Endodermal cell (in vitro differentiated cells): ENCODE results near the gene HEPN1. TPM values are rescaled to one million over a fixed set of nuclear protein-coding genes. Genes with fewer than 3 reads are reported as not detected.

ENCODE experiments used
- total RNA-seq, 2 donors: library from RNA; stranded (reverse); fragmentation: NEBNext Ultra II Directional in 1 of 2; extraction: Animal tissue kit (Norgen Biotek cat#: 25700) in 1 of 2; gene quantifications; 2 replicates in 1 of 2; 3 replicates in 1 of 2; pipeline ENCODE4 v1.2.1, GENCODE V29; 2021

HEPN1 gene
- total RNA-seq, 2 donors from 2014 or later = not detected

Other genes starting within 250 kb of the HEPN1 start
- gene SIAE, start 245.5 kb upstream of the HEPN1 start, total RNA-seq = 1 to 10 TPM; 4.4 to 7.4 TPM
- 10 to 100 TPM; 19.6 to 21.8 TPM for gene SPA17, start 245.3 kb upstream of the HEPN1 start, total RNA-seq
- 1 to 10 TPM; 4.7 to 8.9 TPM for gene NRGN, start 179.3 kb upstream of the HEPN1 start, total RNA-seq
- gene VSIG2, start 167.0 kb upstream of the HEPN1 start, total RNA-seq = 1 to 10 TPM; 1.1 to 3.4 TPM
- gene ESAM, start 157.0 kb upstream of the HEPN1 start, total RNA-seq = under 1 TPM; 0.31 to 0.68 TPM
- 10 to 100 TPM; 18.3 to 21.3 TPM for gene MSANTD2, start 118.8 kb upstream of the HEPN1 start, total RNA-seq
- gene ROBO3, start 53.8 kb upstream of the HEPN1 start, total RNA-seq = 10 to 100 TPM; 15.3 to 16.2 TPM
- gene ROBO4, start 21.4 kb upstream of the HEPN1 start, total RNA-seq = under 1 TPM in 1 of 2 donors, not detected in 1; 0.59 TPM
- not detected for gene HEPACAM, start 16.8 kb downstream of the HEPN1 start, total RNA-seq
- gene CCDC15, start 35.0 kb downstream of the HEPN1 start, total RNA-seq = 1 to 10 TPM; 3.3 TPM
- 1 to 10 TPM; 1.0 to 1.3 TPM for gene SLC37A2, start 144.1 kb downstream of the HEPN1 start, total RNA-seq
- gene TMEM218, start 192.4 kb downstream of the HEPN1 start, total RNA-seq = 10 to 100 TPM; 17.9 to 18.2 TPM
- 1 to 10 TPM; 4.0 to 6.9 TPM for gene PKNOX2, start 245.5 kb downstream of the HEPN1 start, total RNA-seq